IMR-90 (cell line): ENCODE results near the gene PDCL2.

Experiments used
- BHLHE40 ChIP-seq: fragments of 150-350 bp; IDR thresholded peaks from 2 replicates; pipeline ENCODE4 v1.6.1; 2016; ENCODE audit warnings: mild to moderate bottlenecking, low read depth, low read length
- CTCF ChIP-seq: conservative IDR thresholded peaks from 2 replicates; pipeline ENCODE4 v1.5.1; 2012; ENCODE audit warnings: mild to moderate bottlenecking, low read depth, low read length, improper control_type of control experiment
- MAFK ChIP-seq: IDR thresholded peaks from 2 replicates; pipeline ENCODE4 v1.6.1; 2012; ENCODE audit warnings: low read depth, low read length, improper control_type of control experiment
- MAZ ChIP-seq: IDR thresholded peaks from 2 replicates; pipeline ENCODE4 v1.6.1; 2012; ENCODE audit warnings: low read depth, mild to moderate bottlenecking, low read length, improper control_type of control experiment, moderate library complexity, borderline replicate concordance
- MXI1 ChIP-seq: IDR thresholded peaks from 2 replicates; pipeline ENCODE4 v1.6.1; 2012; ENCODE audit warnings: low read depth, mild to moderate bottlenecking, low read length, moderate library complexity, borderline replicate concordance
- POLR2A ChIP-seq: IDR thresholded peaks from 2 replicates; pipeline ENCODE4 v1.6.1; 2012; ENCODE audit warnings: mild to moderate bottlenecking, low read depth, low read length
- RAD21 ChIP-seq: IDR thresholded peaks from 2 replicates; pipeline ENCODE4 v1.6.1; 2012; ENCODE audit warnings: low read length, improper control_type of control experiment
- SMC3 ChIP-seq: fragments of 150-350 bp; IDR thresholded peaks from 2 replicates; pipeline ENCODE4 v1.6.1; 2016; ENCODE audit warnings: low read depth, mild to moderate bottlenecking, antibody characterized with exemption, low read length, moderate library complexity
- USF2 ChIP-seq: fragments of 150-350 bp; IDR thresholded peaks from 2 replicates; pipeline ENCODE4 v1.6.1; 2017; ENCODE audit warnings: mild to moderate bottlenecking, antibody characterized with exemption, low read length, low read depth

- TF ChIP-seq POLR2A (no peak), CTCF (no peak), BHLHE40 (no peak), MAFK (peak; percentile 32; the same call in 1 of the 2 replicates), SMC3 (no peak), MXI1 (no peak), USF2 (no peak), RAD21 (no peak), MAZ (no peak)
These were observed 44.1 kb downstream of the PDCL2 start for GRCh38 chr4:55547918-55548317.
